ENCODE results near the gene NFASC.

The NFASC gene

GRCh38 chr1:205046870-205047269 is 176.2 kb downstream of the NFASC start:
- FAIRE-seq = no peak

GRCh38 chr1:205047764-205048231 is 177.1 kb downstream of the NFASC start:
- FAIRE-seq = no peak

- no peak for FAIRE-seq
Observed at GRCh38 chr1:205048382-205048781, 177.7 kb downstream of the NFASC start.

- FAIRE-seq = no peak
Observed at GRCh38 chr1:205049479-205049878, 178.8 kb downstream of the NFASC start.

GRCh38 chr1:205052690-205053089 is 182.0 kb downstream of the NFASC start:
- FAIRE-seq = no peak

GRCh38 chr1:205053296-205053695 is 182.6 kb downstream of the NFASC start:
- no peak for FAIRE-seq

GRCh38 chr1:205054013-205054412 is 183.4 kb downstream of the NFASC start:
- no peak for FAIRE-seq

GRCh38 chr1:205056188-205056611 is 185.5 kb downstream of the NFASC start:
- no peak for FAIRE-seq

GRCh38 chr1:205056956-205057568 is 186.4 kb downstream of the NFASC start:
- no peak for FAIRE-seq

- no peak for FAIRE-seq
Observed at GRCh38 chr1:205057808-205058575, 187.3 kb downstream of the NFASC start.

GRCh38 chr1:205058853-205059252 is 188.2 kb downstream of the NFASC start:
- FAIRE-seq = no peak

- no peak for FAIRE-seq
Observed at GRCh38 chr1:205059660-205060059, 189.0 kb downstream of the NFASC start.

- FAIRE-seq = no peak
Observed at GRCh38 chr1:205060746-205061145, 190.1 kb downstream of the NFASC start.

GRCh38 chr1:205061227-205061626 is 190.6 kb downstream of the NFASC start:
- no peak for FAIRE-seq

- no peak for FAIRE-seq
Observed at GRCh38 chr1:205061665-205062069, 191.0 kb downstream of the NFASC start.

- FAIRE-seq = no peak
Observed at GRCh38 chr1:205062319-205062718, 191.7 kb downstream of the NFASC start.

GRCh38 chr1:205062895-205063294 is 192.2 kb downstream of the NFASC start:
- FAIRE-seq = no peak

GRCh38 chr1:205064301-205064700 is 193.6 kb downstream of the NFASC start:
- no peak for FAIRE-seq

GRCh38 chr1:205064741-205065316 is 194.2 kb downstream of the NFASC start:
- no peak for FAIRE-seq

GRCh38 chr1:205065666-205066065 is 195.0 kb downstream of the NFASC start:
- no peak for FAIRE-seq

- no peak for FAIRE-seq
Observed at GRCh38 chr1:205066141-205066818, 195.6 kb downstream of the NFASC start.

GRCh38 chr1:205067031-205067430 is 196.4 kb downstream of the NFASC start:
- FAIRE-seq = no peak

GRCh38 chr1:205068001-205068400 is 197.3 kb downstream of the NFASC start:
- no peak for FAIRE-seq

All from A204.1 (cell line).